Measurements from ENCODE around the gene CHST8. TPM values are rescaled to one million over a fixed set of nuclear protein-coding genes. Genes with fewer than 3 reads are reported as not detected.

The CHST8 gene
- total RNA-seq, 1 donor from 2014 or later, result 0.35 TPM

DNA sequence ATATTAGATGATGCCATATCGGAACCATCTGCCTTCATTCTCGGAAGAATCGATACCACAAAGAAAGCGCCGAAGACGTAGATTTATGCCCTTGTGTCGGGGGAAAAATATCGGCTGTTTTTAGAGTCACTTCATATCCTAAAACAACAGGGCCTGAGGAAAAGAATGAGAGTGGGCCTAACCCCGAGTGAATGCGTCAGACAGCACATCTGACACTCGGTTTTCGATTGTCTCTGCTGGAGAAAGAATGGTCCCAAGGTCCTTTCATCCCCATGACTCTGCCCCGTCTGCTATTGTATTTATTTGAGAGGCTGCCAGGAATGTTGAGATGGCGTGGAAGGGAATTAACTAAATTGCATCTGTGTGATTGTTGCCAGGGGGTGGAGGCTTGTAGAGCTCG is 46.1 kb downstream of the CHST8 start:
- Mint-ChIP-seq H3K27ac (ENCODE audit: unreplicated experiment) (no peak overlapping the region), H3K4me3 (ENCODE audit: unreplicated experiment) (no peak overlapping the region), H3K9me3 (ENCODE audit: low read depth) (no peaks in the 10 kb centered on the region), H3K4me1 (ENCODE audit: low read depth) (no peaks in the 10 kb centered on the region), H3K27me3 (ENCODE audit: low read depth) (peaks cover 6% of the 10 kb centered on the region), H3K36me3 (ENCODE audit: low read depth) (no peaks in the 10 kb centered on the region)
- no peak for DNase-seq (ENCODE audit: low spot score)
- TF ChIP-seq CTCF (IDR thresholded peaks at IDR 0.05), result no peak

DNA sequence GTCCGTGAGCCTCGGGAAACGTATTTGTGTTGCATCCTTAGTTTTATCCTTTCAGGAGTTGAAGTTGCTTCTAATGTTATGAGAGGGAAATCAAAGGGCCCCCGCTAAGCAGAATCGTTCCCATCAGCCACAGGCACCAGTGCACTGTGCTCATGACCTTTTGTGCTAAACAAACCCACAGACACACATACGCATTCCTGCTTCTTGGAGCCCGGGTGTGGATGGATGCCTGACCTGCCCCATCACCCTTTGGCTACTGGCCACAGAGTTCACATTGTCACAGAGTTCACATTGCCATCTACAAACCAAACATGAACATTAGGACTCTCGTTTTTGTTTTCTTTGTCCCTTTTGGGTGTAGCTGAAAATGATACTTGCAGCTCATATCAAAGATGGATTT is 47.2 kb downstream of the CHST8 start:
- Mint-ChIP-seq H3K9me3 (ENCODE audit: low read depth) (no peaks in the 10 kb centered on the region), H3K4me1 (ENCODE audit: low read depth) (no peaks in the 10 kb centered on the region), H3K36me3 (ENCODE audit: low read depth) (no peaks in the 10 kb centered on the region), H3K27ac (ENCODE audit: unreplicated experiment) (no peak overlapping the region), H3K27me3 (ENCODE audit: low read depth) (peaks cover 8% of the 10 kb centered on the region), H3K4me3 (ENCODE audit: unreplicated experiment) (no peak overlapping the region)
- DNase-seq (ENCODE audit: low spot score), result no peak
- TF ChIP-seq CTCF (IDR thresholded peaks at IDR 0.05), result no peak

- Mint-ChIP-seq H3K4me3 (ENCODE audit: unreplicated experiment) (no peak overlapping the region), H3K4me1 (ENCODE audit: low read depth) (no peaks in the 10 kb centered on the region), H3K27me3 (ENCODE audit: low read depth) (peaks cover 9% of the 10 kb centered on the region), H3K27ac (ENCODE audit: unreplicated experiment) (no peak overlapping the region), H3K9me3 (ENCODE audit: low read depth) (no peaks in the 10 kb centered on the region), H3K36me3 (ENCODE audit: low read depth) (no peaks in the 10 kb centered on the region)
- no peak for TF ChIP-seq CTCF (IDR thresholded peaks at IDR 0.05)
- DNase-seq (ENCODE audit: low spot score), result no peak
These were observed 47.6 kb downstream of the CHST8 start for GRCh38 chr19:33669376-33669775.

GRCh38 chr19:33670398-33670797 is 48.6 kb downstream of the CHST8 start:
- H3K4me1 Mint-ChIP-seq (ENCODE audit: low read depth), result no peaks in the 10 kb centered on the region
- H3K27me3 Mint-ChIP-seq (ENCODE audit: low read depth), result peaks cover 18% of the 10 kb centered on the region
- no peak overlapping the region for H3K4me3 Mint-ChIP-seq (ENCODE audit: unreplicated experiment)
- H3K9me3 Mint-ChIP-seq (ENCODE audit: low read depth), result no peaks in the 10 kb centered on the region
- H3K27ac Mint-ChIP-seq (ENCODE audit: unreplicated experiment), result no peak overlapping the region
- no peak for DNase-seq (ENCODE audit: low spot score)
- no peaks in the 10 kb centered on the region for H3K36me3 Mint-ChIP-seq (ENCODE audit: low read depth)
- no peak for TF ChIP-seq CTCF (IDR thresholded peaks at IDR 0.05)

DNA sequence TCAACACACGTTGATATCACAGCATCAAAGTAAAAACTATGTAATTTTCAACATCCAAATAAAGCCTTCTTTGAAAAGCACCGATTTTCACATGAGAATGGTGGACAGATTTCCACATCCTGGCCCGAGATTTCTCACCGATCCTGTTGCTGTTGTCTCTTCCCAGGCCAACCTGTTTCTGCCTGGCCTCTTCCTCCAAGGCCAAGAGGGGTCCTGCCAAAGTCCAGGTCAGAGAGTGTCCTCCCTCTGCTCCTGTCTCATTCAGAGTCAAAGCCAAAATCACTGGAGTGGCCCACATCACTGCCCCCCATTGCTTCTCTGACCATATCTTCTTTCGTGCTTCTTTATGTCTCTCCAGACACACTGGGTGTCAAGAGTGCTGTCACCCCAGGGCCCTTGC is 49.5 kb downstream of the CHST8 start:
- no peak for TF ChIP-seq CTCF (IDR thresholded peaks at IDR 0.05)
- no peak overlapping the region for H3K27ac Mint-ChIP-seq (ENCODE audit: unreplicated experiment)
- no peak overlapping the region for H3K4me3 Mint-ChIP-seq (ENCODE audit: unreplicated experiment)
- no peaks in the 10 kb centered on the region for H3K36me3 Mint-ChIP-seq (ENCODE audit: low read depth)
- H3K9me3 Mint-ChIP-seq (ENCODE audit: low read depth), result no peaks in the 10 kb centered on the region
- no peaks in the 10 kb centered on the region for H3K4me1 Mint-ChIP-seq (ENCODE audit: low read depth)
- DNase-seq (ENCODE audit: low spot score), result no peak
- peaks cover 18% of the 10 kb centered on the region for H3K27me3 Mint-ChIP-seq (ENCODE audit: low read depth)
